Liver (tissue), 9 donors: Measurements from ENCODE around the gene SEPTIN10. TPM values are rescaled to one million over a fixed set of nuclear protein-coding genes. Genes with fewer than 3 reads are reported as not detected.

Source experiments
- DNase-seq: peaks from one replicate; pipeline ENCODE4 v3.0.0-alpha.2; 2017; ENCODE audit warnings: low spot score
- H3K27ac ChIP-seq, 2 donors: one replicate each; pipeline ENCODE4 v1.7.0; 2013; ENCODE audit warnings: inconsistent platforms in 2 of 2, low read length in 2 of 2, control low read depth in 1 of 2, low read depth in 1 of 2, mild to moderate bottlenecking in 1 of 2
- H3K27me3 ChIP-seq, 4 donors: one replicate each; pipeline versions ENCODE4 v1.6.1 to v1.7.0; 2013; ENCODE audit warnings: low read length in 3 of 4, inconsistent platforms in 1 of 4, mild to moderate bottlenecking in 1 of 4, moderate library complexity in 1 of 4; ENCODE audit not compliant: control insufficient read depth in 4 of 4, insufficient read depth in 4 of 4
- H3K36me3 ChIP-seq, 4 donors: one replicate each; pipeline versions ENCODE4 v1.6.1 to v1.7.0; 2013; ENCODE audit warnings: low read length in 3 of 4, mild to moderate bottlenecking in 3 of 4, low read depth in 1 of 4, moderate library complexity in 1 of 4; ENCODE audit not compliant: control insufficient read depth in 4 of 4, insufficient read depth in 3 of 4
- H3K4me1 ChIP-seq, 4 donors: one replicate each; pipeline versions ENCODE4 v1.6.1 to v1.7.0; 2013; ENCODE audit warnings: low read length in 3 of 4, mild to moderate bottlenecking in 3 of 4, moderate library complexity in 1 of 4; ENCODE audit not compliant: control insufficient read depth in 4 of 4, insufficient read depth in 4 of 4
- H3K4me3 ChIP-seq, 3 donors: one replicate each; pipeline versions ENCODE4 v1.6.1 to v1.7.0; 2013; ENCODE audit warnings: low read length in 3 of 3, control low read depth in 1 of 3, low read depth in 1 of 3, mild to moderate bottlenecking in 1 of 3
- H3K9ac ChIP-seq, 2 donors: one replicate each; pipeline ENCODE4 v1.7.0; 2013; ENCODE audit warnings: low read length in 2 of 2, mild to moderate bottlenecking in 2 of 2, moderate library complexity in 2 of 2, control low read depth in 1 of 2, low read depth in 1 of 2
- H3K9me3 ChIP-seq, 4 donors: one replicate each; pipeline versions ENCODE4 v1.6.1 to v1.7.0; 2013; ENCODE audit warnings: low read length in 3 of 4; ENCODE audit not compliant: control insufficient read depth in 4 of 4
- ATF3 ChIP-seq: IDR thresholded peaks from 2 replicates; pipeline ENCODE4 v1.6.1; 2016; ENCODE audit warnings: antibody characterized with exemption
- CTCF ChIP-seq: fragments of 150-350 bp; IDR thresholded peaks from 2 replicates; pipeline ENCODE4 v1.5.1; 2017; ENCODE audit warnings: improper control_type of control experiment, low read depth, low read length; ENCODE audit not compliant: missing input control
- EGR1 ChIP-seq, 2 donors: IDR thresholded peaks; 2 replicates each; pipeline ENCODE4 v1.6.1; 2016 to 2018; ENCODE audit warnings: antibody characterized with exemption in 2 of 2, low read depth in 2 of 2
- FOXA1 ChIP-seq: IDR thresholded peaks from 2 replicates; pipeline ENCODE4 v1.6.1; 2016; ENCODE audit warnings: antibody characterized with exemption
- FOXA2 ChIP-seq: IDR thresholded peaks from 2 replicates; pipeline ENCODE4 v1.6.1; 2016; ENCODE audit warnings: antibody characterized with exemption
- GABPA ChIP-seq, 2 donors: IDR thresholded peaks in 1 of 2; conservative IDR thresholded peaks in 1 of 2; 2 replicates each; pipeline ENCODE4 v1.6.1; 2016; ENCODE audit warnings: antibody characterized with exemption in 2 of 2, mild to moderate bottlenecking in 1 of 2, moderate library complexity in 1 of 2
- HNF4A ChIP-seq, 2 donors: conservative IDR thresholded peaks; 2 replicates each; pipeline ENCODE4 v1.6.1; 2016; ENCODE audit warnings: antibody characterized with exemption in 2 of 2, mild to moderate bottlenecking in 2 of 2
- HNF4G ChIP-seq: IDR thresholded peaks from 2 replicates; pipeline ENCODE4 v1.6.1; 2016; ENCODE audit warnings: antibody characterized with exemption
- JUND ChIP-seq, 2 donors: IDR thresholded peaks; 2 replicates each; pipeline ENCODE4 v1.6.1; 2016; ENCODE audit warnings: antibody characterized with exemption in 2 of 2
- MAX ChIP-seq: IDR thresholded peaks from 2 replicates; pipeline ENCODE4 v1.6.1; 2016; ENCODE audit warnings: antibody characterized with exemption
- NR2F2 ChIP-seq: IDR thresholded peaks from 2 replicates; pipeline ENCODE4 v1.6.1; 2016; ENCODE audit warnings: antibody characterized with exemption
- RAD21 ChIP-seq, 2 donors: IDR thresholded peaks; 2 replicates each; pipeline ENCODE4 v1.6.1; 2016; ENCODE audit warnings: antibody characterized with exemption in 2 of 2, mild to moderate bottlenecking in 2 of 2
- RXRA ChIP-seq, 2 donors: IDR thresholded peaks; 2 replicates each; pipeline ENCODE4 v1.6.1; 2017 to 2018; ENCODE audit warnings: antibody characterized with exemption in 2 of 2, mild to moderate bottlenecking in 1 of 2
- SP1 ChIP-seq: IDR thresholded peaks from 2 replicates; pipeline ENCODE4 v1.6.1; 2018; ENCODE audit warnings: antibody characterized with exemption, mild to moderate bottlenecking
- TAF1 ChIP-seq: conservative IDR thresholded peaks from 2 replicates; pipeline ENCODE4 v1.6.1; 2016; ENCODE audit warnings: antibody characterized with exemption, mild to moderate bottlenecking
- YY1 ChIP-seq: IDR thresholded peaks from 2 replicates; pipeline ENCODE4 v1.6.1; 2016; ENCODE audit warnings: antibody characterized with exemption, mild to moderate bottlenecking
- ZBTB33 ChIP-seq: IDR thresholded peaks from 2 replicates; pipeline ENCODE4 v1.6.1; 2016; ENCODE audit warnings: antibody characterized with exemption
- WGBS: extraction: QIAGEN DNeasy Blood & Tissue Kit; methylation state at CpG from one replicate; pipeline ENCODE4 v1.1.7; 2013; 5-methylcytosine and 5-hydroxymethylcytosine counted together
- polyA plus RNA-seq, 2 donors: library from polyadenylated mRNA; stranded (reverse) in 1 of 2; unstranded in 1 of 2; fragments of 200-250 nt in 1 of 2; fragments of >200 nt in 1 of 2; fragmentation: Nextera tagmentation in 1 of 2; extraction: Ambion mirVana in 1 of 2; gene quantifications; one replicate each; pipeline versions ENCODE4 v1.2.1 to v1.2.3, GENCODE V29; 2013 to 2015
- total RNA-seq, 2 donors: library from RNA; depleted of rRNA; stranded (reverse); fragments of >200 nt; gene quantifications; one replicate each; pipeline ENCODE4 v1.2.3, GENCODE V29; 2014
- donor health status: healthy.
- donor health status: healthy.
- donor health status: healthy.
- donor health status: healthy.
- donor health status: healthy.

Gene SEPTIN10
- total and polyA plus RNA-seq, 4 donors: 19.6 to 35.9 (median 20.1) TPM

- 71% methylated on average over 5 of the region's 5 CpGs for WGBS
- H3K27me3 ChIP-seq: no peaks in the 10 kb centered on the region
- no peak overlapping the region for H3K9ac ChIP-seq
- H3K27ac ChIP-seq: no peak overlapping the region
- H3K36me3 ChIP-seq: no peaks in the 10 kb centered on the region
- no peaks in the 10 kb centered on the region for H3K4me1 ChIP-seq
- TF ChIP-seq MAX (no peak), SP1 (no peak), YY1 (no peak), CTCF (no peak), HNF4A (conservative IDR thresholded peaks at IDR 0.05) (no peak), FOXA2 (no peak), TAF1 (no peak), RAD21 (IDR thresholded peaks at IDR 0.05) (no peak), NR2F2 (no peak), FOXA1 (no peak)
- H3K4me3 ChIP-seq: no peak overlapping the region
- no peak for DNase-seq
- H3K9me3 ChIP-seq: no peaks in the 10 kb centered on the region
Measured at GRCh38 chr2:109503191-109503590, 110.6 kb downstream of the SEPTIN10 start.

- Histone ChIP-seq H3K9me3 (no peaks in the 10 kb centered on the region), H3K27me3 (no peaks in the 10 kb centered on the region), H3K4me3 (no peak overlapping the region), H3K27ac (no peak overlapping the region), H3K4me1 (no peaks in the 10 kb centered on the region), H3K36me3 (no peaks in the 10 kb centered on the region), H3K9ac (no peak overlapping the region)
- DNase-seq: no peak
- 90% methylated on average over 21 of the region's 21 CpGs for WGBS
- no peak for TF ChIP-seq CTCF
- no peak for TF ChIP-seq HNF4A (conservative IDR thresholded peaks at IDR 0.05)
- TF ChIP-seq FOXA1: no peak
- TF ChIP-seq ZBTB33: no peak
- TF ChIP-seq EGR1 (IDR thresholded peaks at IDR 0.05; ENCODE audit: low read depth in 2 of 2): no peak
- TF ChIP-seq HNF4G: no peak
- TF ChIP-seq MAX: no peak
- no peak for TF ChIP-seq TAF1
- no peak for TF ChIP-seq GABPA (IDR thresholded peaks at IDR 0.05 in 1 of 2, conservative IDR thresholded peaks at IDR 0.05 in 1 of 2)
- TF ChIP-seq RAD21 (IDR thresholded peaks at IDR 0.05): no peak
- no peak for TF ChIP-seq RXRA (IDR thresholded peaks at IDR 0.05)
- TF ChIP-seq JUND (IDR thresholded peaks at IDR 0.05): no peak
- no peak for TF ChIP-seq FOXA2
- no peak for TF ChIP-seq YY1
- TF ChIP-seq NR2F2: no peak
- no peak for TF ChIP-seq ATF3
Measured at GRCh38 chr2:109501461-109501860, 112.3 kb downstream of the SEPTIN10 start.
